Peyer's patch (tissue), 4 donors: ENCODE data around the gene CDH6.

Source experiments
- CTCF ChIP-seq, 6 experiments: fragments of 450-650 bp in 4 of 6; fragments of 200-600 bp in 2 of 6; sonication (generic) in 1 of 6; IDR thresholded peaks; one replicate each; pipeline ENCODE4 v1.5.1; 2017 to 2019; ENCODE audit warnings: antibody characterized with exemption in 6 of 6, mild to moderate bottlenecking in 3 of 6, moderate library complexity in 1 of 6
- POLR2A ChIP-seq, 2 donors: fragments of 450-650 bp; IDR thresholded peaks; one replicate each; pipeline ENCODE4 v1.5.1; 2017; ENCODE audit warnings: antibody characterized with exemption in 2 of 2, mild to moderate bottlenecking in 2 of 2, moderate library complexity in 2 of 2

- TF ChIP-seq POLR2A (IDR thresholded peaks at IDR 0.05) (no peak), CTCF (IDR thresholded peaks at IDR 0.05) (no peak)
These were observed 91.5 kb downstream of the CDH6 start for GRCh38 chr5:31285025-31285424.
